Measurements from ENCODE around the gene F2RL1.
A peak's percentile ranks its signal among the peaks of the same experiment; 100 is the strongest.
"Not testable (repeated sequence)": the region's sequence is repeated elsewhere in the genome, so short reads cannot be mapped to it uniquely, and the experiment has no call there.

The F2RL1 gene

GRCh38 chr5:76818844-76819831 lies at the start of gene F2RL1:
Gene F2RL1, plus strand, starts transcription at chr5:76819030. Its CDS starts 153 bp downstream, at chr5:76819183.
- peak; percentile 74 for DNase-seq

- DNase-seq = not testable (repeated sequence)
Measured at GRCh38 chr5:76771041-76771440, 47.8 kb upstream of the F2RL1 start.

DNA sequence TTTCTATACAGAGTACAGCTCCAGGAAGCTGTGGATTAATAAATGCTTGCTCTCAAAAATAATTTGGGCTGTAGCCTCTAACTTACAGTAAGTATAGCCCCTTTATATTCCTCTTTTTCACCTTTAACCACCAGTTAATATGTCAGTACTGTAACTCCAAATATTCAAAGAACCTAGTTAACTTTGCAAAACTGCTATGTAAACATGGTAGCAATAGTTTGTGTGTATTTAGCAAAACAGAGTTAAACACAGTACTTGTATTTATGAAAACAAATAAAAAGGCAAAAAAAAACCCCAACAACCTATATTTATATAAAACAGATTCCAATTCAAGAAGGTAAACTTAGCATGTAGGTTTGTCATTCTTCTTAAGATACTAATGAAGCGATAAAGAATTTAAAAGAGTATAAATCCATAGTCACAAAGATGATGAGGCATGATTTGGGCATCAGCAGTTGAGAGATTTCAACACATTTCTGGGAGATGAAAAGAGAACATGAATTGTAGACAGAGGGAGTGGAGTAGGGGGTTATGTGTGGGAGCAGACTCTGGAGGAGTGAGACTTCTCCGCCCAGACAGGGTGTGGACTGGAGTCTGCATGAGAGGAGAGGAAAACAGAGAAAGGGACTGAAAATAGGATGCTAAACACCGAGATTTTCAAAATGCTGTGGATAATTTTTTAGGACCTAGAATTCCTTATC lies 47.0 kb upstream of the F2RL1 start:
- DNase-seq = no peak

DNA sequence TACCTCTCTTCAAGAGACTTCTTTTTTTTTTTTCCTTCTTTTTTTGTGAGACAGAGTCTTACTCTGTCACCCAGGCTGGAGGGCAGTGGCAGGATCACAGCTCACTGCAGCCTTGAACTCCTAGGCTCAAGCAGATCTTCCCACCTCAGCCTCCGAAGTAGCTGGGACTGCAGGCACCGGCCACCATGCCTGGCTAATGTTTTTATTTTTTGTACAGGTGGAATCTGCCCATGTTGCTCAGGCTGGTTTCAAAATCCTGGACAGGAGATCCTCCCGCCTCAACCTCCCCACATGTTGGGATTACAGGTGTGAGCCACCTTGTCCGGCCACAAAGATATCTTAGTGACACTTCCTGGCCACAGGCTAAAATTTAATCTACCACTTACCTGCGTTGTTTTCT lies 42.9 kb upstream of the F2RL1 start:
- no peak for DNase-seq

- no peak for DNase-seq
Measured at GRCh38 chr5:76776391-76776790, 42.4 kb upstream of the F2RL1 start.

- DNase-seq = not testable (repeated sequence)
Measured at GRCh38 chr5:76780616-76781015, 38.2 kb upstream of the F2RL1 start.

- DNase-seq = no peak
Measured at GRCh38 chr5:76781775-76782174, 37.1 kb upstream of the F2RL1 start.

GRCh38 chr5:76782444-76782843 lies 36.4 kb upstream of the F2RL1 start:
- DNase-seq = no peak

GRCh38 chr5:76787237-76787636 lies 31.6 kb upstream of the F2RL1 start:
- peak; percentile 49 for DNase-seq

- no peak for DNase-seq
Measured at GRCh38 chr5:76788362-76788761, 30.5 kb upstream of the F2RL1 start.

- DNase-seq = not testable (repeated sequence)
Measured at GRCh38 chr5:76789275-76789674, 29.6 kb upstream of the F2RL1 start.

- no peak for DNase-seq
Measured at GRCh38 chr5:76789991-76790581, 28.7 kb upstream of the F2RL1 start.

DNA sequence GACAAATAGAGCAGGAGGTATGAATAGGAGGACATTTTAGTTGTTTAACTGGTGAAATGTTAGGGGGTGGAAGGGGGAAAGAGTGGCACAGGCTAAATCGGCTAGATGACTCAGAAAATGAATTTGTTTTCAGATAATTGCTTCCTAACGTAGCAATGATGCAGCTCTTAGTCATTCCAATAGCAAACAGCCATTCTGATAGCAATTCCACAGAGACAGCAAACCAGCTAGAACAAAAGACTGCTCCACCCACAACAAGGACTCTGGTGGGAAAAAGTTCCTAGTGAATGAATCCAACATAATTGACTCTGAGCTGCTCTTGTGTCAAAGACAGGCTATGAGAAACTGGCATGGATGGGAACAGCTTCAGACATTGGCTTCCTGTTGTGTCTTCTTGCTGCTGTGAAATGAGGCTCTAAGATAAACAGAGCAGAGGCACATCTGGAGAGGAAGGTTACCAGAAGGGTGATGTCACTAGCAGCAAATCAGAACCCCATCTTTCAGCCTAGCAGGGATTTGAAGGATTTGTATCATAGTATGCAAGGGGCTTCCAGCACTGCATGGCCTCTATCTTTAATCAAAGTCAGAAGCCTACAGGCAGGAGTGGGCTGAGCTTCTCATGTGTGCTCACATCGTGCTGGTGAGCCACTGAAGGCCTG lies 28.1 kb upstream of the F2RL1 start:
- DNase-seq = peak; percentile 31

DNA sequence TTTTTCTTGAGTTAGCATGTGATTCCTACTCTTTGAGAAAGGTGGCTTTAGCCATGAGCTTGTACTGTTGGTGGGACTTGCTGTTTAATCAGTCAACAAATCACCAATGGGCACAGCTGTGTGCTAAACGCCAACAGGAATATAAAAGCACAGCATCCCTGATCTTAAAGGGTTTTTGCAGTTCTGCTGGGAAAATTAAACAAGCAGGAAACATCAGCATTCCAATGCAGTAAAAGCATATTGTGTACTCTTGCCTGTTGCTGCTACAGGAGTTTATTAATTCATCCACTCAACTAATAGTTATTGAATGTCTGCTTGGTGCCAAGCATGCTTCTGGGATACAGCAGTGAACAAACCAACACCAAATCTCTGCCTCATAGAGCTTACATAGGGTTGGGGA lies 27.4 kb upstream of the F2RL1 start:
- no peak for DNase-seq

- no peak for DNase-seq
Measured at GRCh38 chr5:76794871-76795270, 24.0 kb upstream of the F2RL1 start.

DNA sequence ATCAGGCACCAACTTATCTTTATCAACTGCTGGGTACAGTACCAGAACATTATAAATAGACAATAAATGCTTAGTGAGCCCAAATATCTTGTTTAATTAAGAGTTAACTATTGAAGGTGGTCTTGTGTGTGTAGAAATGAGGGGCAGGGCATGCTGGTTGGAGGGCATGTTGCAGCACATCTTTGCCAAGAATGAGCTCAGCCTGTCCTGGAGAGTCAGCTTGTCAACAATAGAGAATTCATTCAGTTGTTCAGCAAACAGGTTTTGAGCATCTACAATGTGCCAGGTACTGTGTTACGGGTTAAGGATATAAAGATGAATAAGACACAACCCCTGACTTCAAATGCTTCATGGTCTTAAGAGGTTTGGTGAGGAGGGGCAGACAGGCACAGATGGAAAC lies 19.2 kb upstream of the F2RL1 start:
- no peak for DNase-seq

DNA sequence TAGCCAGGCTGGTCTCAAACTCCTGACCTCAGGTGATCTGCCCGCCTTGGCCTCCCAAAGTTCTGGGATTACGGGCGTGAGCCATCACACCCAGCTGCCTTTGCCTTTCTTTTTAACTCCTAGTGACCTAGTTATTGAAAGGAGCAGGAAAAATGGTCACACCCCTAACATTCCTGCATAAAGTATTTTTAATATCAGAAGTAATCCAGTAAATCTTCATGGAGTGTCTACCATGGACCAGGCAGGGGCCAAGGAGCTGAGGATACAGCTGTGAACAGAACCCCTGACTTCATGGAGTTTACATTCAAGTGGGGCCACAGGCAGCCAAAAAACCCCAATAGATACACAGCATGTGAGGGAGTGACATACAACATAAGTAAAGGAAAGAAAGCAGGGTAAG lies 18.3 kb upstream of the F2RL1 start:
- DNase-seq = no peak

GRCh38 chr5:76801159-76801802 lies 17.5 kb upstream of the F2RL1 start:
- DNase-seq = no peak

GRCh38 chr5:76801803-76802195 lies 17.0 kb upstream of the F2RL1 start:
- DNase-seq = no peak

- DNase-seq = no peak
Measured at GRCh38 chr5:76804266-76804665, 14.6 kb upstream of the F2RL1 start.

GRCh38 chr5:76805821-76806505 lies 12.9 kb upstream of the F2RL1 start:
- DNase-seq = no peak

GRCh38 chr5:76807296-76807695 lies 11.5 kb upstream of the F2RL1 start:
- DNase-seq = no peak

Measured in hematopoietic multipotent progenitor cell treated with erythropoietin and hydrocortisone succinate and interleukin-3 and kit ligand, for 4 days (in vitro differentiated cells).